NOMO-1 treated with DMSO at 0.1 percent for 48 hours (cell line): ENCODE data around the gene RBM10.
A peak's percentile ranks its signal among the peaks of the same experiment; 100 is the strongest.

Experiments
- DNase-seq: peaks from one replicate; lab custom pipeline; 2025; ENCODE audit not compliant: unreplicated experiment; lab: John Stamatoyannopoulos, UW

Gene RBM10

GRCh38 chrX:47174846-47175587 is 30.0 kb downstream of the RBM10 start:
- DNase-seq = no peak

DNA sequence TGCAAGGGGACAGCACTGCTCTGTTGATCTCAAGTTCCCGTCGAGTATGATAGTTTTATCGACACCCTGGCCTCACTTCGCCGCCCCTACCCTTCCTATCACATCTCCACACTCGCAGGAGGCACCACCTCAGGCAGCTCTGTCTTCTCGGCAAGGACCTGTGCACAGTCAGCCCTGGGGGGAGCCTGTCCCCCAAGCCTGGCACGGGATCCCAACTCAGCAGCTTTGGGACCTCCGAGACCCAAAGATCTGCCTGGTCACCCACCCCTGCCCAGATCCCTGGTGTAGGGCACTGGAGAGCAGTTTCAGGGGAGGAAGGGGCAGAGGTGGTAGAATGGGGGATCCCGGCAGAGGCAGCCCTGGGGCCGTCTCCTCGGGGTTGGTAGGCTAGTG is 30.6 kb downstream of the RBM10 start:
- DNase-seq = no peak

- no peak for DNase-seq
Measured at GRCh38 chrX:47176101-47176740, 31.2 kb downstream of the RBM10 start.

- no peak for DNase-seq
Measured at GRCh38 chrX:47177079-47177478, 32.1 kb downstream of the RBM10 start.

DNA sequence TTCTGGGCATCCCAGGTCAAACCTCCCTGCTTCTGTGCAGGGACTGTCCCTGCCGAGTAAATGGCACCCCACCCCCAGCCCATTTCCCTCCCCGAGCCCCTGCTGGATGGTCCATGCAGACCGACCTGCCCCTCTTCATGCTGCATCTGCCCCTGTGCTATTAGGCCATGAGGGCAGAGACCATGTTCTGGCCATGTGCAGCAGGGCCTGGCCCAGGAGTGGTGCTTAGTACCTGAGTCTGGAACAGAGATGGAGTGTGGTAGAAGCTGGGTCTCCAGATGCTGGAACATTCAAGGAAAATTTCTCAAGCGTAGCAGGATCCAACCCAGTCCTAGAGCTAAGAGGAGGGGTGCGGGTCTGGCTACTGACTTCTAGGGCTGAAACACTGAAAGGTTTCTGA is 33.3 kb downstream of the RBM10 start:
- DNase-seq = no peak

DNA sequence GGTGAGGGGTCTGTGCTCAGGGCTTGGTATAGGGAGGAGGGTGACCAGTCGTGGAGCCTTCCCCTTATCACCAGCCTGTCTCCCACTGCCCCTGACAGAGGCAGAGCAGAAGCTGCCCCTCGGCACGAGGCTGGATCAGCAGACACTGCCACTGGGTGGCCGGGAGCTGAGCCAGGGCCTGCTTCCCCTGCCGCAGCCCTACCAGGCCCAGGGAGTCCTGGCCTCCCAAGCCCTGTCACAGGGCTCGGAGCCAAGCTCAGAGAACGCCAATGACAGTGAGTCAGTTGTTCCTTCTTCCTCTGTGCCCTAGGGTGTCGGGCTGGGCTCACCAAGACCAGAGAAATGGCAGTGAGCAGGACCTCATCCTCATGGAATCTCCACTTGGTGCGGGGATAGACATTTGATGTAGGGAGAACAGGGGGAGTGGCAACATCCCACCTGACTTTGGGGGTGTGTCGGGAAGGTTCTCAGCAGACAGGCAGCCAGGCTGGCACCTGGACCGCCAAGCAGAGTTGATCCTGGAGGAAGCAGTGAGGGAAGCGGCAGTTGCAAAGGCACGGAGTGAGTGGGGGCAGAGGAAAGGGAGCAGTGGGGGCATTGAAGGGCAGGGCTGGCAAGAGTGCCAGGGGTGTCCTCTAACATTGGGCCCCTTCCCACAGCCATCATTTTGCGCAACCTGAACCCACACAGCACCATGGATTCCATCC is 34.4 kb downstream of the RBM10 start:
- no peak for DNase-seq

DNA sequence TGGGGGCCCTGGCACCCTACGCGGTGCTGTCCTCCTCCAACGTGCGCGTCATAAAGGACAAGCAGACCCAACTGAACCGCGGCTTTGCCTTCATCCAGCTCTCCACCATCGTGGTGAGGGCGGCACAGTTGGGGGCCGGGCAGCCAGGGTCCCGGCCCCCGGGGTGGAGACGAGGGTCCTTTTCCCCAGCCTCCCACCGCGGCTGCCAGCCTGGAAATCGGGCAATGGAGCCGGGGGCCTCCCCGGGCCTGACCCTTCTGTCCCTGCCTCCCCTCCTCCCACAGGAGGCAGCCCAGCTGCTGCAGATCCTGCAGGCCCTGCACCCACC is 34.9 kb downstream of the RBM10 start:
- DNase-seq = no peak

DNA sequence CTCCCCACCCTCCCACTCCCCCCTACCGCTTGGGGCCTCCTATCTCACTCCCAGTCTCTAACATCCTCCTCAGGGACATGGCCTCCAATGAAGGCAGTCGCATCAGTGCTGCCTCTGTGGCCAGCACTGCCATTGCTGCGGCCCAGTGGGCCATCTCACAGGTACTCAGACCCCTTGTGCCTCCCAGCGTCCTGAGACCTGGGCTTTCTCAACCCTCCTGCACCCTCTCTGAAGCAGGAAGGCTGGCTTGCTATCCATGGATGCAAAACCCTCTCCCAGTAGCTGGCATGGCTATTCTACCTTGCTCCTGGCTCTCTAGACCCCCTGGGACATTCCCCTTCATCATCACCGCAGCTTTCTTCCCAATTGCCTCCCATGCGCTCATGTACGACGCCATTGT is 35.3 kb downstream of the RBM10 start:
- DNase-seq = no peak

DNA sequence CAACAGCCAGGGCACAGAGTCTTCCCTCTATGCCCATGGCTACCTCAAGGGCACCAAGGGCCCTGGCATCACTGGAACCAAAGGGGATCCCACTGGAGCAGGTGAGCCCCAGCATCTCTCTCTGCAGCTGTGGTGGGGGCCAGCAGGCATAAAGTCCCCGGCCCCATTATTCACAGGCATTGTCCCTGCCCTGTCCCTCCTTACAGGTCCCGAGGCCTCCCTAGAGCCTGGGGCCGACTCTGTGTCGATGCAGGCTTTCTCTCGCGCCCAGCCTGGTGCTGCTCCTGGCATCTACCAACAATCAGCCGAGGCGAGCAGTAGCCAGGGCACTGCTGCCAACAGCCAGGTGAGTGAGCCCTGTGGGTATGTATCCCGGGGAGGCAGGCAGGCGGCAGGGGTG is 36.3 kb downstream of the RBM10 start:
- no peak for DNase-seq

- no peak for DNase-seq
Measured at GRCh38 chrX:47182106-47182700, 37.2 kb downstream of the RBM10 start.

GRCh38 chrX:47184486-47184885 is 39.5 kb downstream of the RBM10 start:
- DNase-seq = no peak

DNA sequence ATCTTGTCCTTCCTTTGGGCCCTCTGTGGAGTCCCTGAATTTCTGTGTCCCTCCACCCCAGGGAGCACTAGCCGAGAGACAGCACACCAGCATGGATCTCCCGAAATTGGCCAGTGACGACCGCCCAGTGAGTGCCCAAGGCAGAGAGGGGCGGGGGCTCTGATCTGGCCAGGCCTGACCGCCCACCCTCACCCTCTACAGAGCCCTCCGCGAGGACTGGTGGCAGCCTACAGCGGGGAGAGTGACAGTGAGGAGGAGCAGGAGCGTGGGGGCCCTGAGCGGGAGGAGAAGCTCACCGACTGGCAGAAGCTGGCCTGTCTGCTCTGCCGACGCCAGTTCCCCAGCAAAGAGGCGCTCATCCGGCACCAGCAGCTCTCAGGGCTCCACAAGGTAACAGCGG is 40.2 kb downstream of the RBM10 start:
- DNase-seq = no peak

GRCh38 chrX:47186096-47186740 is 41.2 kb downstream of the RBM10 start:
- DNase-seq = no peak

GRCh38 chrX:47187106-47187677 is 42.2 kb downstream of the RBM10 start:
- no peak for DNase-seq

DNA sequence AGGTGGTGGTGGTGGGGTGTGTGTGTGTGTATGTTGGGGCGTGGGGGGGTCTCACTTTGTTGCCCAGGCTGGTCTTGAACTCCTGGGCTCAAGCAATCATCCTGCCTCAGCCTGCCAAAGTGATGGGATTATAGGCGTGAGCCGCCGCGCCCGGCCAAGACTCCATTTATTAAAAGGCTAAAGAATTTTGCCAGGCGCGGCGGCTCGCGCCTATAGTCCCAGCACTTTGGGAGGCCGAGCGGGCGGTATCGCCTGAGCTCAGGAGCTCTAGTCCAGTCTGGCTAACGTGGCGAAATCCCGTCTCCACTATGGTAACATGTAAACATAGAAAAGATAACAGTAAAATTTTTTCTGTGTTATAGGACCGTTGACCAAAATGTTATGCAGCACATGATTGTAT is 44.9 kb downstream of the RBM10 start:
- no peak for DNase-seq

DNA sequence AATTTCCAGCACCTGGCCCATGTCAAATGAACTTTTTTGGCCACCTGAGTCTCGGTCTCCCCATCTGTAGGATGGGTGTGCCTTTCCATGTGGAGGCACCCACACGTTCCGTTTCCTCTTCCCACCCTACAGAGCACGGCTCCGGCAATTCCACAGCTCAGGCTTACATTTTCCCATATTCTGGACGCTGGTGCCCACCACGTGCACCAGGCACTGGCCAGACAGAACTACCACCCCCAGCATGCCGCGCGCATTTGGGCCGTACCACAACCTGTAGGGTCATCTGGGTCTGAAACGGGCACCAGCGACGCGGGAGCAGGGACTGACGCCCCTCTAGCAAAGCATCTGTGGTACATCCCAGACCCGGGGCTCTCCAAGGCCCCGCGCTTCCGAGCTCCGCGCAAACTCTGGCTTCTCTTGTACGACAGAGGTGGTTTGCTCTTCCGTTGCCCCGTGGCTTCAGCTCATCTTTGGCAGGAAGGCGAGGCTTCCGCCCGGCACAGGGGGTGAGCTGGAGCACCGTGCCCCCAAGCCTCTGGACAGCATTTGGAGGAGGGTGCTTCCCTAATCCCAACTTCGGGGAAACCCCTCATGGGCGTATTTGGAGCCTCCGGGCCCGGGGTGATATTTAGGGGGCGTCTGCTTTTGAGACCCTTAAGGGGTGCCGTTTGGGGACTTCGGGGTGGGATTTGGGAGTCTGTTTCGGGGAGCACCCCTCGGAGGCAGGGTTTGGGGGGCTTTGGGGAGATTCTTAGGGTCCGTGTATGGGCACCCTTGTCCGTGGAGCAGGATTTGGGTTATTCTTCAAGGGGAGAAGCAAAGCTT is 45.6 kb downstream of the RBM10 start:
- DNase-seq = peak; percentile 94

DNA sequence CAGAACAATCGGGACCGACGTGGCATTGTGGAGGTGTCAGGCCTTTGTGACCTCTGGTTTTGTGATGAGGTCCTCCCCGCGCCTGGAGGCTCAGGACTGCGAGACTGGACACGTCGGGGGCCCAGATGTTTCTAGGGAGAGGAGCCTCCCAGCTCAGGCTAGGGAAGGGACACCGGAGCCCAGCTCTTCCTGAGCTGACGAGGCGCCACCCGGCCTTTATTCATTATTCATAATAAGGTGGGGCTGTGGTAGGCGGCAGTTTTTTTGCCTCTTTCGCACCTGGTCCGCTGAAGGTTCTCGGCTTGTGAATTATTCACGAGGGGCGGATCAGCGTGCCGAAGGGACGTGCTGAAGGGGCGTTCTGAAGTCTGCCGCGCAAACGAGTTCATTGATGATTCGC is 46.3 kb downstream of the RBM10 start:
- DNase-seq = no peak

DNA sequence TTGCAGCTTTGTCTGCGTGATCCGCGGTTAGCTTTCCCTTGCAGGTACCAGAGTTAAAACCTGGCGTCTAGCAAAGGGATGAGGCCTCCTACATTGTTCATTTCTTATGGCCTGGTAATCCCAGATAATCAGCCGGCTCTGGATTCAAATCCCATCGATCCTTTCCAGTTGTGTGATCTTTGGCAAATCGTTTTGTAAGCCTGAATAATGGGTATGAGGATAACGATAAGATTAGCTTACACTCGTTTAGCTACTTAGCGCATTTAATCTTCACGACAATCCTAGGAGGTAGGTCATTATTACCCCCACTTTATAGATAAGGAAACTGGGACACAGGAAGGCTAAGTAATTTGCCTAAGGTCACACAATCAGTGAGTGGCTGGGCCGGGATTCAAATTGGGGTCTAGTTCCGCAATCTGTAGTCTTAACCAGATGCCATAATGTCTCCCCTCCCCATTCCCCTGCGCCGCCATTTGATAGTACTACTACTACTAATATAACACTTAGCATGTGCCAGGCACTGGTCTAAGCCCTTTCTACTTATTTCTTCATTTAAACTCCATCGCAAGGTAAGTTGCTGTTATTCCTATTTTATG is 46.9 kb downstream of the RBM10 start:
- no peak for DNase-seq

- peak; percentile 97 for DNase-seq
Measured at GRCh38 chrX:47193475-47194193, 48.6 kb downstream of the RBM10 start, which contains the start of gene UBA1. Gene UBA1 (plus strand): TSS chrX:47193829. CDS start chrX:47198803, 4,974 bp downstream.
